Epithelial cell of esophagus (primary cell): ENCODE data around the gene STOML3.
A peak's percentile ranks its signal among the peaks of the same experiment; 100 is the strongest.
"Not testable (repeated sequence)": the region's sequence is repeated elsewhere in the genome, so short reads cannot be mapped to it uniquely, and the experiment has no call there.

Experiments used
- DNase-seq: peaks from one replicate; pipeline ENCODE4 v3.0.0; 2010; ENCODE audit warnings: low read depth
- H3K4me3 ChIP-seq: 2 replicates; pipeline ENCODE4 v1.5.1; 2011; ENCODE audit warnings: mild to moderate bottlenecking, low read length, control low read depth
- CTCF ChIP-seq: IDR thresholded peaks from 2 replicates; pipeline ENCODE4 v1.5.1; 2011; ENCODE audit warnings: low read depth, mild to moderate bottlenecking, low read length, control low read depth, inconsistent platforms; ENCODE audit not compliant: insufficient read depth; ENCODE audit errors: missing control alignments

Gene STOML3

GRCh38 chr13:39023316-39023715 lies 32.7 kb upstream of the STOML3 start:
- H3K4me3 ChIP-seq = no peak overlapping the region
- no peak for TF ChIP-seq CTCF
- peak; percentile 60 for DNase-seq

GRCh38 chr13:39020853-39021462 lies 30.3 kb upstream of the STOML3 start:
- DNase-seq = no peak
- TF ChIP-seq CTCF = no peak
- no peak overlapping the region for H3K4me3 ChIP-seq

GRCh38 chr13:39016787-39017186 lies 26.2 kb upstream of the STOML3 start:
- peak; percentile 38 for DNase-seq
- peak; percentile 51 for TF ChIP-seq CTCF
- H3K4me3 ChIP-seq = no peak overlapping the region

GRCh38 chr13:39016087-39016486 lies 25.5 kb upstream of the STOML3 start:
- TF ChIP-seq CTCF = no peak
- DNase-seq = no peak
- no peak overlapping the region for H3K4me3 ChIP-seq

- TF ChIP-seq CTCF = no peak
- no peak for DNase-seq
- H3K4me3 ChIP-seq = no peak overlapping the region
These were observed 22.8 kb upstream of the STOML3 start for GRCh38 chr13:39013462-39013861.

- no peak overlapping the region for H3K4me3 ChIP-seq
- DNase-seq = no peak
- TF ChIP-seq CTCF = peak; percentile 20
These were observed 22.0 kb upstream of the STOML3 start for GRCh38 chr13:39012608-39013007.

GRCh38 chr13:39006371-39007111 lies 15.9 kb upstream of the STOML3 start:
- not testable (repeated sequence) for H3K4me3 ChIP-seq, DNase-seq
